SK-N-SH (cell line): ENCODE data around the gene SLX4IP. TPM values are rescaled to one million over a fixed set of nuclear protein-coding genes. Genes with fewer than 3 reads are reported as not detected.
A peak's percentile ranks its signal among the peaks of the same experiment; 100 is the strongest.

ENCODE experiments used
- CTCF ChIA-PET: fragments of 300-600, 350-600 bp; formaldehyde crosslinking; extraction: SDS; loops from one replicate; lab custom pipeline; 2021; lab: Yijun Ruan, JAX
- POLR2A ChIA-PET: fragments of 350-600 bp; sonication (Branson Sonifier 250); formaldehyde crosslinking; extraction: SDS; loops from one replicate; lab custom pipeline; 2020; ENCODE audit warnings: antibody characterized with exemption, inconsistent platforms; lab: Yijun Ruan, JAX
- DNase-seq: peaks from one replicate; pipeline ENCODE4 v3.0.0; 2012
- H2AFZ ChIP-seq: fragments of 200-600 bp; sonication (generic); 2 replicates; pipeline ENCODE4 v1.8.1; 2016; ENCODE audit warnings: antibody characterized with exemption, mild to moderate bottlenecking, low read depth
- H3F3A ChIP-seq: fragments of 200-600 bp; sonication (generic); replicated peaks from 2 replicates; pipeline ENCODE3; 2016; ENCODE audit warnings: antibody characterized with exemption, mild to moderate bottlenecking; ENCODE audit not compliant: insufficient read depth
- H3K27ac ChIP-seq, 2 experiments: fragments of 200-500 bp in 1 of 2; fragments of 200-600 bp in 1 of 2; sonication (Bioruptor generic) in 1 of 2; sonication (generic), shearing (Covaris generic) in 1 of 2; 2 replicates each; pipeline versions ENCODE4 v1.5.1 to v1.6.1; 2014 to 2016; ENCODE audit warnings: low read depth in 2 of 2, inconsistent platforms in 1 of 2, low read length in 1 of 2, mild to moderate bottlenecking in 1 of 2, mixed read lengths in 1 of 2
- H3K27me3 ChIP-seq: fragments of 200-600 bp; sonication (generic), shearing (Covaris generic); 2 replicates; pipeline ENCODE4 v1.6.1; 2016; ENCODE audit warnings: mixed run types; ENCODE audit not compliant: insufficient read depth
- H3K36me3 ChIP-seq, 2 experiments: fragments of 200-500 bp in 1 of 2; fragments of 200-600 bp in 1 of 2; sonication (Bioruptor generic) in 1 of 2; sonication (generic) in 1 of 2; replicated peaks in 1 of 2; 2 replicates each; pipeline versions ENCODE3 to v1.5.1; 2014 to 2016; ENCODE audit warnings: low read length in 1 of 2, mild to moderate bottlenecking in 1 of 2; ENCODE audit not compliant: insufficient read depth in 2 of 2, control insufficient read depth in 1 of 2
- H3K4me1 ChIP-seq, 2 experiments: fragments of 200-500 bp in 1 of 2; fragments of 200-600 bp in 1 of 2; sonication (Bioruptor generic) in 1 of 2; sonication (generic), shearing (Covaris generic) in 1 of 2; 2 replicates each; pipeline versions ENCODE4 v1.5.1 to v1.6.1; 2014 to 2016; ENCODE audit warnings: low read depth in 1 of 2, low read length in 1 of 2, mixed run types in 1 of 2; ENCODE audit not compliant: insufficient read depth in 2 of 2, control insufficient read depth in 1 of 2
- H3K4me2 ChIP-seq: fragments of 200-600 bp; sonication (generic), shearing (Covaris generic); 2 replicates; pipeline ENCODE4 v1.6.1; 2017; ENCODE audit warnings: mixed run types
- H3K4me3 ChIP-seq, 2 experiments: fragments of 200-500 bp in 1 of 2; fragments of 200-600 bp in 1 of 2; sonication (Bioruptor generic) in 1 of 2; sonication (generic), shearing (Covaris generic) in 1 of 2; 2 replicates each; pipeline versions ENCODE4 v1.5.1 to v1.8.1; 2014 to 2016; ENCODE audit warnings: low read depth in 2 of 2, inconsistent platforms in 1 of 2, low read length in 1 of 2, mild to moderate bottlenecking in 1 of 2, mixed read lengths in 1 of 2, moderate library complexity in 1 of 2
- H3K79me2 ChIP-seq: fragments of 200-600 bp; sonication (generic); 2 replicates; pipeline ENCODE4 v1.8.1; 2017; ENCODE audit warnings: mild to moderate bottlenecking; ENCODE audit not compliant: insufficient read depth
- H3K9ac ChIP-seq: fragments of 200-600 bp; sonication (generic); 2 replicates; pipeline ENCODE4 v1.6.1; 2017; ENCODE audit warnings: mixed run types
- H3K9me2 ChIP-seq: fragments of 200-600 bp; sonication (generic); 2 replicates; pipeline ENCODE4 v1.6.1; 2017; ENCODE audit warnings: mixed run types
- H3K9me3 ChIP-seq: fragments of 200-600 bp; sonication (generic); 2 replicates; pipeline ENCODE4 v1.6.1; 2017; ENCODE audit warnings: mixed run types, mild to moderate bottlenecking, moderate library complexity
- H4K20me1 ChIP-seq: fragments of 200-600 bp; sonication (generic); 2 replicates; pipeline ENCODE4 v1.6.1; 2017; ENCODE audit warnings: mild to moderate bottlenecking, mixed run types; ENCODE audit not compliant: insufficient read depth
- EP300 ChIP-seq, 2 experiments: IDR thresholded peaks; 2 replicates each; pipeline versions ENCODE4 v1.4.0 to v1.6.1; 2012; ENCODE audit warnings: borderline replicate concordance in 1 of 2, low read depth in 1 of 2, low read length in 1 of 2
- FOXM1 ChIP-seq: IDR thresholded peaks from 2 replicates; pipeline ENCODE4 v1.4.0; 2012; ENCODE audit warnings: low read depth, mild to moderate bottlenecking
- GATA2 ChIP-seq: sonication (generic); formaldehyde crosslinking; IDR thresholded peaks from 2 replicates; pipeline ENCODE4 v1.5.0; 2020; ENCODE audit warnings: mild to moderate bottlenecking, missing genetic modification reagents
- IRF3 ChIP-seq: fragments of 150-350 bp; IDR thresholded peaks from 2 replicates; pipeline ENCODE4 v1.6.1; 2016; ENCODE audit warnings: mild to moderate bottlenecking, low read depth, low read length
- JUND ChIP-seq: IDR thresholded peaks from 2 replicates; pipeline ENCODE4 v1.4.0; 2012
- PBX3 ChIP-seq: IDR thresholded peaks from 2 replicates; pipeline ENCODE4; 2012
- RAD21 ChIP-seq: IDR thresholded peaks from 2 replicates; pipeline ENCODE4 v1.6.1; 2012; ENCODE audit warnings: mild to moderate bottlenecking, low read length
- RCOR1 ChIP-seq: fragments of 150-350 bp; IDR thresholded peaks from 2 replicates; pipeline ENCODE4 v1.6.1; 2017; ENCODE audit warnings: antibody characterized with exemption, low read length
- REST ChIP-seq: IDR thresholded peaks from 2 replicates; pipeline ENCODE4 v1.6.1; 2012; ENCODE audit warnings: mild to moderate bottlenecking, low read depth, low read length, moderate library complexity
- RFX5 ChIP-seq: IDR thresholded peaks from 2 replicates; pipeline ENCODE4 v1.6.1; 2012; ENCODE audit warnings: mild to moderate bottlenecking, improper control_type of control experiment, low read length
- SIN3A ChIP-seq: IDR thresholded peaks from 2 replicates; pipeline ENCODE4 v1.6.1; 2012; ENCODE audit warnings: low read depth, mild to moderate bottlenecking, low read length, moderate library complexity, borderline replicate concordance
- TCF12 ChIP-seq: IDR thresholded peaks from 2 replicates; pipeline ENCODE4 v1.4.0; 2012
- TEAD4 ChIP-seq: IDR thresholded peaks from 2 replicates; pipeline ENCODE4 v1.4.0; 2012; ENCODE audit warnings: mild to moderate bottlenecking, borderline replicate concordance; ENCODE audit not compliant: insufficient read depth
- USF1 ChIP-seq: IDR thresholded peaks from 2 replicates; pipeline ENCODE4 v1.4.0; 2012; ENCODE audit warnings: low read depth, borderline replicate concordance
- ZBTB33 ChIP-seq: IDR thresholded peaks from 2 replicates; pipeline ENCODE4 v1.4.0; 2012; ENCODE audit warnings: low read depth, borderline replicate concordance
- WGBS: methylation state at CpG from one replicate; pipeline ENCODE4 v1.1.6; 2017; ENCODE audit warnings: low lambda C conversion rate; 5-methylcytosine and 5-hydroxymethylcytosine counted together
- polyA plus RNA-seq, 3 experiments: library from polyadenylated mRNA; depleted of rRNA; stranded (reverse); fragments of >200 nt; gene quantifications; 2 replicates each; pipeline ENCODE4 v1.2.3, GENCODE V29; 2012

SLX4IP gene
- polyA plus RNA-seq, 1 of the 3 experiments (the other 2 are of a cell fraction), result 1.3 TPM

GRCh38 chr20:10609770-10610169 is 174.7 kb downstream of the SLX4IP start:
- peak overlapping the region; percentile 58; the same call in 1 of the 2 replicates for H3K4me2 ChIP-seq
- H3K9me2 ChIP-seq, result no peaks in the 10 kb centered on the region
- no peaks in the 10 kb centered on the region for H3K79me2 ChIP-seq
- peak overlapping the region; percentile 26; the same call in 1 of the 2 replicates for H3K9ac ChIP-seq
- DNase-seq, result no peak
- H2AFZ ChIP-seq, result no peak overlapping the region
- H3K4me3 ChIP-seq, result no peak overlapping the region
- ChIA-PET CTCF (no interaction called here), POLR2A (no interaction called here)
- H3K4me1 ChIP-seq, result peaks cover 12 to 22% of the 10 kb centered on the region in 2 experiments; a peak in 3 of 4 replicates
- H3K36me3 ChIP-seq, result no peaks in the 10 kb centered on the region
- H3K9me3 ChIP-seq, result no peaks in the 10 kb centered on the region
- TF ChIP-seq TCF12, result peak; percentile 16; the same call in 1 of the 2 replicates
- TF ChIP-seq PBX3, result peak; percentile 32; the same call in 1 of the 2 replicates
- no peak for TF ChIP-seq RAD21
- H4K20me1 ChIP-seq, result no peaks in the 10 kb centered on the region
- H3K27me3 ChIP-seq, result no peaks in the 10 kb centered on the region
- peaks cover 15% of the 10 kb centered on the region for H3F3A ChIP-seq
- H3K27ac ChIP-seq, result peak overlapping the region; percentile 28 to 98

- H3K27ac ChIP-seq, result peak overlapping the region in 1 of 2 experiments; percentile 98; a peak in 2 of 4 replicates
- H3K4me3 ChIP-seq, result no peak overlapping the region
- 95% methylated on average over 5 of the region's 5 CpGs for WGBS
- ChIA-PET CTCF (no interaction called here), POLR2A (no interaction called here)
- no peak overlapping the region for H2AFZ ChIP-seq
- no peaks in the 10 kb centered on the region for H3K9me2 ChIP-seq
- peaks cover 10% of the 10 kb centered on the region for H3F3A ChIP-seq
- no peaks in the 10 kb centered on the region for H3K9me3 ChIP-seq
- no peaks in the 10 kb centered on the region for H3K27me3 ChIP-seq
- no peak for DNase-seq
- H3K9ac ChIP-seq, result no peak overlapping the region
- H4K20me1 ChIP-seq, result no peaks in the 10 kb centered on the region
- no peak overlapping the region; the same call in 1 of the 2 replicates for H3K4me2 ChIP-seq
- H3K79me2 ChIP-seq, result no peaks in the 10 kb centered on the region
- H3K36me3 ChIP-seq, result no peaks in the 10 kb centered on the region
- peaks cover 12 to 18% of the 10 kb centered on the region in 2 experiments; a peak in 3 of 4 replicates for H3K4me1 ChIP-seq
- TF ChIP-seq EP300 (IDR thresholded peaks at IDR 0.05; ENCODE audit: borderline replicate concordance in 1 of 2, low read depth in 1 of 2, low read length in 1 of 2), result no peak
- no peak for TF ChIP-seq RFX5
- no peak for TF ChIP-seq FOXM1
- no peak for TF ChIP-seq TCF12
- TF ChIP-seq USF1, result no peak
- no peak for TF ChIP-seq TEAD4
- no peak for TF ChIP-seq IRF3
- no peak for TF ChIP-seq REST
- no peak for TF ChIP-seq JUND
- TF ChIP-seq SIN3A, result no peak
- TF ChIP-seq RCOR1, result no peak
- no peak for TF ChIP-seq ZBTB33
- no peak for TF ChIP-seq GATA2 (CRISPR knock-in tag)
Measured at GRCh38 chr20:10610251-10610650, 175.1 kb downstream of the SLX4IP start.
